DMS79 treated with DMSO at 0.1 percent for 48 hours (cell line): ENCODE measurements around the gene C1GALT1.
"Not testable (repeated sequence)": the region's sequence is repeated elsewhere in the genome, so short reads cannot be mapped to it uniquely, and the experiment has no call there.

Source experiments
- DNase-seq: peaks from one replicate; lab custom pipeline; 2025; lab: John Stamatoyannopoulos, UW

C1GALT1 gene

DNA sequence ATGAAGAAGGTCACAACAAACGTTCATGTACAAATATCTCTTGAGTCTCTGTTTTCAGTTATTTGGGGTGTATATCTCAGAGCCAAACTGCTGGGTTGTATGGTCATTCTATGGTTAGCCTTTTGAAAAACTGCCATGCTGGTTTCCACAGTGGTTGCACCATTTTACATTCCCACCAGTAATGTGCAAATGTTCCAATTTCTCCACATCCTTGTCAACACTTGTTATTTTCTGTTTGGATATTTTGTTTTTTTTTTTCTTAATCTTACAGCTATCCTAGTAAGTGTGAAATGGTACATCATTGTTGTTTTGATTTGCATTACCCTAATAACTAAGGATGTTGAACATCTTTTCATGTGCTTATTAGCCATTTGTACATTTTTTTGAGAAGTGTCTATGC, 13.0 kb upstream of the C1GALT1 start:
- no peak for DNase-seq

- no peak for DNase-seq
Measured at GRCh38 chr7:7173956-7174632, 8.2 kb upstream of the C1GALT1 start.

DNA sequence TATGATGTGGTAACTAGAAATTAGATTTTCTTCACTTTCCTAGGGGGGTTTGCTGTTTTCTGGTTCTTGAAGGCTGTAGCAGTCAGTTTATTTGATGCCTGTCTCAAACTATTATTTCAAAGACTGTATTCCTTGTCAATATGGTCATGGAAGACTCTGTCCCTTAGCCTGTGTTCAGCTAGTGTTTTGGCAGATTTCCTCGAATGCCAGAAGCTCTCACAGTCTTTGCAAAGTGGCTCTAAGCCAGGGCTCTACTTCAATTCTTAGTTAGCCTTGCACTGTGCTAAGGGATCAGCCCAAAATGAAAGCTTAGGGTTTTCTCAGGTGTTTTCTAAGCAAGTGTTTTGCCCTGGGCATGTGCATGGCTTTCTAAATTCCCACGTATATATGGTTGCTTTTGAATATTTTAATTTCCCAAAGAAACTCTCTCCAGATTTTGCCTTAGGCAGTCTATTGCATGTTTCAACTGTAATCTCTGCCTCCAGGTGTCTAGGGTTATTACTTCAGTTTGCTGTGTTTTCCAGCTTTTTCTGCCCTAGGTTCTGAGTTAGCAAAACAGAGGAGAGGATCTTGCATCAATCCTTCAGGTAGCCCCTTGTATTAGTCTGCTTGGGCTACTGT, 7.2 kb upstream of the C1GALT1 start:
- no peak for DNase-seq

- DNase-seq, result no peak
Measured at GRCh38 chr7:7176406-7177043, 5.8 kb upstream of the C1GALT1 start.

GRCh38 chr7:7177044-7177517, 5.3 kb upstream of the C1GALT1 start:
- no peak for DNase-seq

- DNase-seq, result no peak
Measured at GRCh38 chr7:7178081-7178480, 4.3 kb upstream of the C1GALT1 start.

GRCh38 chr7:7178906-7179305, 3.4 kb upstream of the C1GALT1 start:
- no peak for DNase-seq

GRCh38 chr7:7180725-7181449, 1.5 kb upstream of the C1GALT1 start:
- DNase-seq, result no peak

GRCh38 chr7:7181519-7182155, 707 bp upstream of the C1GALT1 start:
- peak; percentile 78 for DNase-seq

- DNase-seq, result peak; percentile 19
Measured at GRCh38 chr7:7183061-7183837, 905 bp downstream of the C1GALT1 start.

DNA sequence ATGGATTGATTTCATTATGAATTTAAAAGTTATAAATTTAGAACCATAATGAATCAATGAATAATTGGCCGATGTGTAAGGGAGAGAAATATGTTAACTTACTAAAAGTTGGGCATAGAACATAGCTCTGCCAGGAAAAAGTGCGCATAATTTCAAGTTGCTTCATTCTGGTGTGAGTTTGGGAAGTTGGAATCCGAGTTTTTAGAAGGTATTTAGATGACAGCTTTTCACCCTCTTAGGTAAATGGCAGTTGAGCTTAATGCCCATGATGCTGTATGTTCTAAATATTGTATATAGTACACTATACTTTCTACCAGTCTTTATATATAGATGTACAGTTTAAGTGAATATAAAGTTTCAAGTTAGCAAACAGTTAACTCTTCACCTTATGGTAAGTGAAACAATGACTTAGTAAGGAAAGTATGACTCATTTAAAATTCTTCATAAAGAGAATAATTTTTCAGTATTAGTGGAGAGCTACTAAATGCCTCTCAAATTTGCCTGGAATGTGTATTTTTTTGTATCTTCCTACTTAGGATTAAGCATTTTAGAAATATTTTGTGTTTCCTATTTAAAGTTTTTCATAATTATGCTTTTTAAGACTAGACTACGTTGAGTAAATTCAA, 1.6 kb downstream of the C1GALT1 start:
- no peak for DNase-seq

GRCh38 chr7:7185371-7185989, 3.1 kb downstream of the C1GALT1 start:
- DNase-seq, result no peak

- DNase-seq, result no peak
Measured at GRCh38 chr7:7188091-7188490, 5.7 kb downstream of the C1GALT1 start.

GRCh38 chr7:7188742-7189141, 6.4 kb downstream of the C1GALT1 start:
- DNase-seq, result no peak

- no peak for DNase-seq
Measured at GRCh38 chr7:7190142-7190541, 7.8 kb downstream of the C1GALT1 start.

DNA sequence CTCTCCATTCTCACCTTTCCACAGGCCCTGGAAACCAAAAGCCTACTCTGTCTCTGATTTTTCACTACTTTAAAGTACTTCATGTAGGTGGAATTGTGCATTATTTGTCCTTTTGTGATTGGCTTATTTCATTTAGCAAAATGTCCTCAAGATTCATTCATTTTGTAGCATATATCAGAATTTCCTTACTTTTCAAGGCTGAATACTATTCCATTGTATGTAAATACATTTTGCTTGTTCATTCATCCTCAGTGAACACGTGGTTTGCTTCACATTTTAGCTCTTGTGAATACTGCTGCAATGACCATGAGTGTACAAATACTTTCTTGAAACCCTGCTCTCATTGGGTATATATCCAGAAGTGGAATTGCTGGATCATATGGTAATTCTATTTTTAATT, 8.8 kb downstream of the C1GALT1 start:
- no peak for DNase-seq

DNA sequence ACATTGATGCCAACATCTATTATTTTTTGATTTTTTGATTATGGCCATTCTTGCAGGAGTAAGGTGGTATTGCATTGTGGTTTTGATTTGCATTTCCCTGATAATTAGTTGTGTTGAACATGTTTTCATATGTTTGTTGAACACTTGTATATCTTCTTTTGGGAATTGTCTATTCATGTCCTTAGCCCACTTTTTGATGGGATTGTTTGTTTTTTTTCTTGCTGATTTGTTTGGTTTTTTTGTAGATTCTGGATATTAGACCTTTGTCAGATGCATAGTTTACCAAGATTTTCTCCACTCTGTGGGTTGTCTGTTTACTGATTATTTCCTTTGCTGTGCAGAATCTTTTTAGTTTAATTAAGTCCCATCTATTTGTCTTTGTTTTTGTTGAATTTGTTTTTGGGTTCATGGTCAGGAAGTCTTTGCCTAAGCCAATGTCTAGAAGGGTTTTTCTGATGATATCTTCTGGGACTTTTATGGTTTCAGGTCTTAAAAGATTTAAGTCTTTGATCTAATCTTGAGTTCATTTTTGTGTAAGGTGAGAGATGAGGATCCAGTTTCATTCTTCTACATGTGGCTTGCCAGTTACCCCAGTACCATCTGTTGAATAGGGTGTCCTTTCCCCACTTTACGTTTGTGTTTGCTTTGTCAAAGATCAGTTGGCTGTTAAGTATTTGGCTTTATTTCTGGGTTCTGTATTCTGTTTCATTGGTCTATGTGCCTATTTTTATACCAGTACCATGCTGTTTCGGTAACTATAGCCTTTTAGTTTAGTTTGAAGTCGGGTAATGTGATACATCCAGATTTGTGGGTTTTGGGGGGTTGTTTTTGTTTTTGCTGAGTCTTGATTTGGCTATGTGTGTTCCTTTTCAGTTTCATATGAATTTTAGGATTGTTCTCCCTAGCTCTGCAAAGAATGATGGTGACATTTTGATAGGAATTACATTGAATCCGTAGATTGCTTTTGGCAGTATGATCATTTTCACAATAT, 10.7 kb downstream of the C1GALT1 start:
- not testable (repeated sequence) for DNase-seq

DNA sequence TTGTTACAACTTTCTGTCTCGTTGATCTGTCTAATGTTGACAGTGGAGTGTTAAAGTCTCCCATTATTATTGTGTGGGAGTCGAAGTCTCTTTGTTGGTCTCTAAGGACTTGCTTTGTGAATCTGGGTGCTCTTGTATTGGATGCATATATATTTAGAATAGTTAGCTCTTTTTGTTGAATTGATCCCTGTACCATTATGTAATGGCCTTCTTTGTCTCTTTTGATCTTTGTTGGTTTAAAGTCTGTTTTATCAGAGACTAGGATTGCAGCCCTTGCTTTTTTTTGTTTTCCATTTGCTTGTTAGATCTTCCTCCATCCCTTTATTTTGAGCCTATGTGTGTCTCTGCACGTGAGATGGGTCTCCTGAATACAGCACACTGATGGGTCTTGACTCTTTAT, 17.2 kb downstream of the C1GALT1 start:
- not testable (repeated sequence) for DNase-seq

- DNase-seq, result not testable (repeated sequence)
Measured at GRCh38 chr7:7200255-7200654, 17.9 kb downstream of the C1GALT1 start.
